SKM-1 (cell line): ENCODE measurements around the gene HACL1.

ENCODE experiments used
- DNase-seq: peaks from one replicate; lab custom pipeline; 2025; ENCODE audit not compliant: unreplicated experiment; lab: John Stamatoyannopoulos, UW

Gene HACL1

GRCh38 chr3:15528854-15529537 is 72.4 kb downstream of the HACL1 start:
- DNase-seq, result no peak

GRCh38 chr3:15527031-15527459 is 74.3 kb downstream of the HACL1 start:
- DNase-seq, result no peak

DNA sequence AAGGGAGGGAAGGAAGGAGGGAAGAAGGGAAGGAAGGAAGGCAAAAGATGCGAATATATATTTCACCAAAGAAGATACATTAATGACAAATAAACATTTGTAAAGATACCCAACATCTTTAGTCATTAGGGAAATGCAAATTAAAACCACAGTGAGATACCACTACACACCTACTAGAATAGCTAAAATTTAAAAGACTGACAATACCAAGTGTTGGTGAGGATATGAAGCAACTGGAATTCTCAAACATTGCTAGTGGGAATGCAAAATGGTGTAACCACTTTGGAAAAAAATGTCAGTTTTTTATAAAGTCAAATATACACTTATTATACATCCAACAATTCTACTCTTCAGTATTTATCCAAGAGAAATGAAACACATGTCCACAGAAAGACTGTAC is 75.6 kb downstream of the HACL1 start:
- no peak for DNase-seq

- DNase-seq, result no peak
These were observed 77.5 kb downstream of the HACL1 start for GRCh38 chr3:15523660-15524417.

DNA sequence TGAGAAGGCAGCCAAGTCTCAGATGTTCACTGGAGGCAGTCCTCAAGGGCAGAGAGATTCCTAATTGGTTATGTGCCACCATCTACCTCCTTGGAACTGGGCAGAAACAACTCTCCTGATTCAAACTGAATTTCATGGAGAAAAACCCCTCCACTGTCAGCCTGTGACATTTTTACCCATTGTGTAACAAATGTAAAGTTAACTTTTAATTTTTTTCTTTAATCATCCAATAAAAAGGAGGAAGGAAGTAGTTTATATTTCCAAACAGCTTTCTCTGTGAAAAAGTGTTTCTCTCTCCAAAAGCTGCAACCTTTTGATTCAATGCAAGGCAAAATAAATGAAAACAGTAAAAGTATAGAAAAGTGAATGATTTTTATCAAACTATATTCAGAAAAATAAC is 79.4 kb downstream of the HACL1 start:
- DNase-seq, result no peak

GRCh38 chr3:15521573-15521965 is 79.8 kb downstream of the HACL1 start, which contains the start of gene COLQ:
Gene COLQ, minus strand, starts transcription at chr3:15521706. Its CDS starts 81 bp downstream, at chr3:15521625.
- no peak for DNase-seq

GRCh38 chr3:15520804-15521572 is 80.4 kb downstream of the HACL1 start:
- no peak for DNase-seq

- no peak for DNase-seq
These were observed 81.2 kb downstream of the HACL1 start for GRCh38 chr3:15520185-15520584.

- no peak for DNase-seq
These were observed 82.3 kb downstream of the HACL1 start for GRCh38 chr3:15519096-15519495.

GRCh38 chr3:15514663-15515340 is 86.6 kb downstream of the HACL1 start:
- no peak for DNase-seq

DNA sequence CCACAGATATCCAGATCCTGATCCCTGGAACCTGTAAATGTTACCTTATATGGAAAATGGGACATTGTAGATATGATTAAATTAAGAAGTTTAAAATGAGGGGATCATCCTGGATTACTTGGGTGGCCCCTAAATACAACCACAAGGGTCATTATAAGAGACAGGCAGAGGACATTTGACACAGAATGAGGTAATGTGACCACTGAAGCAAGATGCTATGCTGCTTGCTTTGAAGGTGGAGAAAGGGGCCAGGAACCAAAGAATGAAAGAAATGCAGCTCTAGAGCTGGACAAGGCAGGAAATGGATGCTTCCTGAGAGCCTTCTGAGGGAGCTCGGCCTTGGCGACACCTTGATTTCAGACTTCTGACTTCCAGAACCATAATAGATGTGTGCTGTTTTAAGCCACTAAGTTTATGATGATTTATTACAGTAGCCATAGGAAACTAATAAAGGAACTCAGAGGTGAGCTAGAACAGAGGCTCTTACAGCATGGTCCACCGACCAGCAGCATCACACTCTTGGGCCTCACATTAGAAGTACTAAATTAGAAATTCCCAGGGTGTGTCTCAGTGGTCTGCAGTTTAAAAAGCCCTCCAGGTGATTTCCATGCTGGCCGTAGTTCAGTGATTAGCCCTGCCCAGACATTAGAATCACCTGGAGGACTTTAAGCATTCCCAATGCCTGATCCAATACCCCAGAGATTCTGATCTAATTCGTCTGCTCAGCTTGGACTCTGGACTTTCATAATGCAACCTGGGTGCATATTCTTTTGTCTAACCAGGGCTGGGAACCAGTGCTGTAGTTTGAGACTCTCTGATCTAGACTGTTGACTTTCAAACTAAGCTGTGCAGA is 87.3 kb downstream of the HACL1 start:
- DNase-seq, result no peak

GRCh38 chr3:15513116-15513515 is 88.3 kb downstream of the HACL1 start:
- no peak for DNase-seq

DNA sequence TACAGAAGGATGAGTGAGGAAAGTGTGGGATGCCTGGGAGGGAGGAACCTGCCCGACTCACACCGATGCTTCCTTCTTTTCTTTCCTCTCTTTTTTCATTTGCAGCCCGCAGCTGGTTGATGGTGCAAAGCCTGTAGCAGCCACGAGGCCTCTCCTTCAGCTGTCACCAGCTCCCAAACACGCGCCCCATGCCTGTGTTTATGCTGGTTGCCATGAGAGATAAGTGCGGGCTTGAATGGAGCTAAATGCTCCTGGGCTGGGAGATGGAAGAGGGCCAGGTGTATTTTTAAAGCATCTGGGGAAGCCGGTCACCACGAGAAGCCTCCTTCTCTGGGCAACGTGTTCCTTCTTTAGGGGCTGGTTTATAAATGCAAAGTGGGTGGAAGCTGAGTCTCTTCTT is 89.2 kb downstream of the HACL1 start:
- no peak for DNase-seq

DNA sequence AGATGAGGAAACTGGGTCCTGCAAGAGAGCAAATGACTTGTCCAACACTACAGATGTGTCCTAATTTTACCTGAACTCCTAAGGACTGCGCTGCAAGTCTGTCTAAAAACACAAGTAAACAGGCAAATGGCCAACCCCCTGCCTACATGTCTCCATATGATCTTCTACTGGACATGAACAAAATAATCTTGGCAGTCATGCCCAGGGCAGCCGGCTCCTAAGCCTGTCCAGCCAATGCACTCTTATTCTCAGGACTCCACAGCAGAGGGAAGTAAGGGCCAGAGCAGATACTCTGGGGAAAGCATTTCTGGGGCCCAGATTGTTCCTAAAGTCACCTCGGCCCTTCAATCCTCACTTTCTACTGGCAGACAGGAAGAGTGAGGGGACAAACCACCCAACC is 90.2 kb downstream of the HACL1 start:
- no peak for DNase-seq
